CD14-positive monocyte (primary cell): ENCODE data around the gene SPINT2. TPM values are rescaled to one million over a fixed set of nuclear protein-coding genes. Genes with fewer than 3 reads are reported as not detected.

Experiments
- DNase-seq, 3 donors: peaks; one replicate each; pipeline ENCODE4 v3.0.0-alpha.2; 2011 to 2022
- H2AFZ ChIP-seq: 2 replicates; pipeline ENCODE4 v1.6.0; 2012; ENCODE audit warnings: mild to moderate bottlenecking, low read depth, low read length, inconsistent platforms; ENCODE audit not compliant: insufficient read depth, poor library complexity, severe bottlenecking
- H3K27ac ChIP-seq, 2 donors: 1 replicate in 1 of 2; 2 replicates in 1 of 2; pipeline ENCODE4 v1.5.1; 2012 to 2013; ENCODE audit warnings: low read length in 2 of 2, control low read depth in 1 of 2, inconsistent platforms in 1 of 2, low read depth in 1 of 2, mild to moderate bottlenecking in 1 of 2
- H3K27me3 ChIP-seq, 2 donors: one replicate each; pipeline versions ENCODE4 v1.6.0 to v1.6.1; 2011 to 2013; ENCODE audit warnings: low read length in 2 of 2; ENCODE audit not compliant: control insufficient read depth in 2 of 2, insufficient read depth in 2 of 2
- H3K36me3 ChIP-seq, 2 donors: replicated peaks in 1 of 2; 1 replicate in 1 of 2; 2 replicates in 1 of 2; pipeline versions ENCODE4 v1.5.1 to v1.6.1; 2012 to 2013; ENCODE audit warnings: low read length in 2 of 2, control low read depth in 1 of 2, inconsistent platforms in 1 of 2, mild to moderate bottlenecking in 1 of 2; ENCODE audit not compliant: insufficient read depth in 2 of 2, control insufficient read depth in 1 of 2
- H3K4me1 ChIP-seq, 2 donors: 1 replicate in 1 of 2; 2 replicates in 1 of 2; pipeline versions ENCODE4 v1.5.1 to v1.6.1; 2012 to 2013; ENCODE audit warnings: low read length in 2 of 2, control low read depth in 1 of 2, inconsistent platforms in 1 of 2, mild to moderate bottlenecking in 1 of 2, moderate library complexity in 1 of 2; ENCODE audit not compliant: insufficient read depth in 2 of 2, control insufficient read depth in 1 of 2
- H3K4me2 ChIP-seq: replicated peaks from 2 replicates; pipeline ENCODE3; 2012; ENCODE audit warnings: low read length, moderate library complexity, mild to moderate bottlenecking; ENCODE audit not compliant: poor library complexity, severe bottlenecking; ENCODE audit errors: extremely low read depth
- H3K4me3 ChIP-seq, 3 experiments: fragments of 200-600 bp in 1 of 3; sonication (generic) in 1 of 3; replicated peaks in 1 of 3; 1 replicate in 2 of 3; 2 replicates in 1 of 3; pipeline ENCODE4 v1.5.1; 2011 to 2013; ENCODE audit warnings: low read length in 3 of 3, mild to moderate bottlenecking in 3 of 3, control low read depth in 2 of 3, low read depth in 2 of 3, inconsistent platforms in 1 of 3, moderate library complexity in 1 of 3
- H3K79me2 ChIP-seq: 2 replicates; pipeline ENCODE4 v1.6.0; 2012; ENCODE audit warnings: mild to moderate bottlenecking, control low read depth, inconsistent platforms, low read length, moderate library complexity; ENCODE audit not compliant: insufficient read depth
- H3K9ac ChIP-seq: 2 replicates; pipeline ENCODE4 v1.6.0; 2017; ENCODE audit warnings: low read length, mild to moderate bottlenecking; ENCODE audit not compliant: insufficient read depth, poor library complexity, severe bottlenecking
- H3K9me3 ChIP-seq, 2 donors: replicated peaks in 1 of 2; 1 replicate in 1 of 2; 2 replicates in 1 of 2; pipeline versions ENCODE4 v1.5.1 to v1.6.1; 2012 to 2013; ENCODE audit warnings: low read length in 2 of 2, control low read depth in 1 of 2; ENCODE audit not compliant: control insufficient read depth in 1 of 2, insufficient read depth in 1 of 2
- H4K20me1 ChIP-seq: 2 replicates; pipeline ENCODE4 v1.6.0; 2012; ENCODE audit warnings: mild to moderate bottlenecking, low read length, control low read depth, moderate library complexity; ENCODE audit not compliant: insufficient read depth
- H3K27ac Mint-ChIP-seq, 7 donors: one replicate each; pipeline ENCODE4 v1.8.0; 2020; ENCODE audit warnings: mild to moderate bottlenecking in 7 of 7, mixed read lengths in 7 of 7, moderate library complexity in 6 of 7, inconsistent platforms in 2 of 7
- H3K27me3 Mint-ChIP-seq, 3 donors: one replicate each; pipeline ENCODE4 v1.8.0; 2021 to 2022; ENCODE audit warnings: low read depth in 3 of 3, mild to moderate bottlenecking in 3 of 3, mixed read lengths in 3 of 3, moderate library complexity in 3 of 3, inconsistent platforms in 1 of 3
- H3K36me3 Mint-ChIP-seq, 2 donors: one replicate each; pipeline ENCODE4 v1.8.0; 2020; ENCODE audit warnings: mixed read lengths in 2 of 2, inconsistent platforms in 1 of 2, mild to moderate bottlenecking in 1 of 2
- H3K4me1 Mint-ChIP-seq: one replicate; pipeline ENCODE4 v1.8.0; 2020; ENCODE audit warnings: mild to moderate bottlenecking, mixed read lengths
- H3K4me3 Mint-ChIP-seq, 2 donors: one replicate each; pipeline ENCODE4 v1.8.0; 2020; ENCODE audit warnings: mild to moderate bottlenecking in 2 of 2, mixed read lengths in 2 of 2, moderate library complexity in 1 of 2
- H3K9me3 Mint-ChIP-seq, 7 donors: one replicate each; pipeline ENCODE4 v1.8.0; 2020 to 2022; ENCODE audit warnings: mixed read lengths in 7 of 7, mild to moderate bottlenecking in 6 of 7, moderate library complexity in 6 of 7, inconsistent platforms in 2 of 7
- WGBS: methylation state at CpG from one replicate; pipeline ENCODE4 v1.1.5; 2013; ENCODE audit warnings: missing lambda C conversion rate; ENCODE audit not compliant: insufficient coverage; 5-methylcytosine and 5-hydroxymethylcytosine counted together
- intact Hi-C, 2 donors: fragments of 100-400 bp; cut with micrococcal nuclease; formaldehyde crosslinking; loops; one replicate each; pipeline versions ENCODE4 v1.15.0 to v1.15.1; 2023
- polyA plus RNA-seq, 3 donors: library from polyadenylated mRNA; depleted of rRNA in 1 of 3; unstranded in 2 of 3; stranded (reverse) in 1 of 3; fragments of 300-500 nt in 2 of 3; fragments of >200 nt in 1 of 3; fragmentation: Illumina TruSeq in 2 of 3; gene quantifications; 1 replicate in 2 of 3; 2 replicates in 1 of 3; pipeline ENCODE4 v1.2.3, GENCODE V29; 2012 to 2021
- TF ChIP-seq, protein P1 (sequence below): fragments of 200-600 bp; IDR thresholded peaks from one replicate; pipeline ENCODE4 v1.8.0; 2022; ENCODE audit warnings: antibody characterized with exemption, mild to moderate bottlenecking

SPINT2 gene
- polyA plus RNA-seq, 3 donors, result 42.9 to 139 (median 114) TPM

DNA sequence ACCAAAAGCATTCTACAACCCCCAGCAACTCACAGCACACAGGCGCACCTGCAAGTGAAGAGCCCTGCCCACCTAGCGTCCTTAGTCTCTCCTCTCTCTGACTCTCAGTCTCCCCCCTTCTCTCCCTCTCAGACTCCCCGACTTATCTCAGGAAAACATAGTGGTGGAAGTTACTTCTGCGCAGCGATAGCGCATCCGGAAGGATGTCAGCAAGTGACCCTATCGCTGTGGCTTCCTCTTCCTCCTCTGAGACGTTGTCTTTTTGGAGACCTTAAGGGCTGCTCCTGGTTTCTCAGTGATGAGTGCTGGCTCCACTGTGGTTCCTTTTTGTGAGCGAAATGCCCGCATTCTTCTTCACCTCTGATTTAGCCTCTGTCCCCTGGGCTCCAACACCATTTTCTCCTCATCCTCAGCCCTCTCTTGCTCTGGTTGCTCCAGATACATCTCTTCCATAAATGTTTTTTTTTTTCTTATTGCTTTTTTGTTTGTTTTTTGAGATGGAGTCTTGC, 52.8 kb downstream of the SPINT2 start:
- TF ChIP-seq, protein P1, sequence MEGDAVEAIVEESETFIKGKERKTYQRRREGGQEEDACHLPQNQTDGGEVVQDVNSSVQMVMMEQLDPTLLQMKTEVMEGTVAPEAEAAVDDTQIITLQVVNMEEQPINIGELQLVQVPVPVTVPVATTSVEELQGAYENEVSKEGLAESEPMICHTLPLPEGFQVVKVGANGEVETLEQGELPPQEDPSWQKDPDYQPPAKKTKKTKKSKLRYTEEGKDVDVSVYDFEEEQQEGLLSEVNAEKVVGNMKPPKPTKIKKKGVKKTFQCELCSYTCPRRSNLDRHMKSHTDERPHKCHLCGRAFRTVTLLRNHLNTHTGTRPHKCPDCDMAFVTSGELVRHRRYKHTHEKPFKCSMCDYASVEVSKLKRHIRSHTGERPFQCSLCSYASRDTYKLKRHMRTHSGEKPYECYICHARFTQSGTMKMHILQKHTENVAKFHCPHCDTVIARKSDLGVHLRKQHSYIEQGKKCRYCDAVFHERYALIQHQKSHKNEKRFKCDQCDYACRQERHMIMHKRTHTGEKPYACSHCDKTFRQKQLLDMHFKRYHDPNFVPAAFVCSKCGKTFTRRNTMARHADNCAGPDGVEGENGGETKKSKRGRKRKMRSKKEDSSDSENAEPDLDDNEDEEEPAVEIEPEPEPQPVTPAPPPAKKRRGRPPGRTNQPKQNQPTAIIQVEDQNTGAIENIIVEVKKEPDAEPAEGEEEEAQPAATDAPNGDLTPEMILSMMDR, result no peak
- H3K36me3 Mint-ChIP-seq, result peaks cover 6 to 16% of the 10 kb centered on the region in 2 donors
- Histone ChIP-seq H3K4me3 (peak overlapping the region; percentile 33 to 85 (median 40)), H2AFZ (peak overlapping the region; percentile 86), H3K9ac (peak overlapping the region; percentile 37), H3K9me3 (no peaks in the 10 kb centered on the region), H4K20me1 (peaks cover 15% of the 10 kb centered on the region), H3K4me2 (peak overlapping the region; percentile 98), H3K79me2 (peaks cover 49% of the 10 kb centered on the region), H3K4me1 (peaks cover 79 to 96% of the 10 kb centered on the region in 2 donors), H3K27me3 (no peaks in the 10 kb centered on the region), H3K27ac (peak overlapping the region; percentile 91 to 92), H3K36me3 (no peaks in the 10 kb centered on the region)
- H3K4me3 Mint-ChIP-seq, result peak overlapping the region; percentile 77 to 91
- peaks cover 0 to 5% (median 0%) of the 10 kb centered on the region in 7 donors for H3K9me3 Mint-ChIP-seq
- intact Hi-C loops, result loop anchor here (2.0 to 5.0 kb wide), 4 partner anchors 18 to 410 kb away; partner anchors contain the start of genes SIPA1L3 (in 2 of the 2), WDR87 (in 2 of the 2), CATSPERG (in 1 of the 2) and EIF3K (in 1 of the 2)
- H3K4me1 Mint-ChIP-seq, result peaks cover 80% of the 10 kb centered on the region
- 0% methylated on average over 7 of the region's 11 CpGs for WGBS
- peak overlapping the region; percentile 90 to 98 (median 95) for H3K27ac Mint-ChIP-seq
- DNase-seq, result peak; percentile 52 to 74 (median 69)
- peaks cover 0 to 4% (median 3%) of the 10 kb centered on the region in 3 donors for H3K27me3 Mint-ChIP-seq

DNA sequence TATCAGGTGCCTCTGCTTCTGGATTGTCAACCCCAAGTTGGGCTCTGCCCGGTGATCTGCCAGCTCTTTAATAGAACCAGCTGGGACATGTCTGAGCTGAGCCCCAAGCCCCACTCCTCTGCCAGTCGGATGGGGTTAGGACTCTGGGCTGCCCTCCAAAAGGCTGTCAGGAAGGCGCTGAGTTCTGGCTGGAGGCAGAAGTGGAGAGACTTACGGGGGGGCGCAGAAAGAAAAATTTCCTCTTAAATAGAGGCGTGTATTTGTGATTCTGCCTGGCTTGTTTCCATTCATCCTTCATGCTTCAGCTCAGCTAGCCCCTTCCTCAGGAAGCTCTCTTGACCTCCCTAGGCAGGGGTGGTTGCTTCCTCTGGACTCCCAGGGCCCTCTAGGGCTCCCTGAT, 54.3 kb downstream of the SPINT2 start:
- H3K9me3 ChIP-seq, result no peaks in the 10 kb centered on the region
- H4K20me1 ChIP-seq, result peaks cover 19% of the 10 kb centered on the region
- H3K27me3 Mint-ChIP-seq, result peaks cover 0 to 4% (median under 1%) of the 10 kb centered on the region in 3 donors
- intact Hi-C loops, result loop anchor here (5.0 kb wide), 3 partner anchors 54 to 411 kb away; partner anchors contain the start of genes SIPA1L3 (in 2 of the 2), WDR87 (in 2 of the 2), EIF3K (in 1 of the 2) and MAP4K1 (in 1 of the 2)
- peaks cover 5 to 14% of the 10 kb centered on the region in 2 donors for H3K36me3 Mint-ChIP-seq
- H3K4me1 ChIP-seq, result peaks cover 76 to 94% of the 10 kb centered on the region in 2 donors
- peak overlapping the region; percentile 96 for H2AFZ ChIP-seq
- H3K4me1 Mint-ChIP-seq, result peaks cover 80% of the 10 kb centered on the region
- H3K27ac Mint-ChIP-seq, result peak overlapping the region in 2 of 7 donors; percentile 7 to 72
- no peak overlapping the region for H3K27ac ChIP-seq
- H3K4me3 ChIP-seq, result peak overlapping the region in 1 of 3 experiments; percentile 90
- no peaks in the 10 kb centered on the region for H3K36me3 ChIP-seq
- TF ChIP-seq, protein P1, result no peak
- WGBS, result 4% methylated on average over 2 of the region's 6 CpGs
- H3K9me3 Mint-ChIP-seq, result peaks cover 0 to 5% (median 0%) of the 10 kb centered on the region in 7 donors
- H3K27me3 ChIP-seq, result no peaks in the 10 kb centered on the region
- no peak overlapping the region for H3K9ac ChIP-seq
- H3K4me3 Mint-ChIP-seq, result peak overlapping the region in 1 of 2 donors; percentile 91
- no peak overlapping the region for H3K4me2 ChIP-seq
- no peak for DNase-seq
- H3K79me2 ChIP-seq, result peaks cover 44% of the 10 kb centered on the region
